ENCODE data around the gene ACTG1. TPM values are rescaled to one million over a fixed set of nuclear protein-coding genes. Genes with fewer than 3 reads are reported as not detected.
"Not testable (repeated sequence)": the region's sequence is repeated elsewhere in the genome, so short reads cannot be mapped to it uniquely, and the experiment has no call there.

The ACTG1 gene
- total RNA-seq, 4 donors from 2014 or later = 322 to 934 (median 415) TPM

DNA sequence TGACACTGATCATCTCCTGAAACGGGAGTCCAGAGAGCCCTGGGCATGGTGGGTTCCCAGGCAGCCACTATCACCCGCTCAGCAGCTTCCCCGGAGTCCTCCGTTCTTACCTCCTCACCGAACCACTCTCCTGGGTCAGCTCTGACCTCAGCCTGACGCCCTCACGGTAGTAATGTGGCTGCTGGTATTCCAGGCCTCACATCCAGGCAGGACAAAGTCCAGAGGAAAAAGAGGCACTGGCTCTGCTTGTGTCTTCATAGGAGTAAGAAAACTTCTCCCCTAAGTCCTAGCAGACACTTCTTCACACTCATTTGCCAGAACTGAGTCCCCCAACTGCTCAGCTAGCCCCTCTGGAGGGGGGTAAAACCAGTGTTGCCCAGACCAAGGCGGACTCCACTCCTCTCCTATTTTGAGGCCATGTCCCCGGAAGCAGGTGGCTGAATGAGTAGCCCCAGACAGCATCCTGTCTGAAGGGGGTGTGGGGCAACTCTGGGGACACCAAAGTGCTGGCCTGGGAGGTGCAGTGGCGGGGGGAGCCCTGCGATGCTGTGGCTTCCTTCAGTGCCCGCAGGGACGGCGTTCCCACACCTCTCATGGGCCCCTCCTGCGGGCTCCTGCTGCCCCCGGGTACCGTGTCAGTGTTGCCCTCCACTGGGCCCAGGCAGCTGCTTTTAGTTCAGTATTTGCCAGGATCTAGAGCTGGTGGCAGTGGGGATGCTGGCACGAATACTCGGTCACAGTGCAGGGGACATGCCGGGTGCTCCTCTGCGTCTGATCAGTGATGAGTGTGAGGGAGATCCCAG, 20.9 kb upstream of the ACTG1 start:
- TF ChIP-seq, protein P1, sequence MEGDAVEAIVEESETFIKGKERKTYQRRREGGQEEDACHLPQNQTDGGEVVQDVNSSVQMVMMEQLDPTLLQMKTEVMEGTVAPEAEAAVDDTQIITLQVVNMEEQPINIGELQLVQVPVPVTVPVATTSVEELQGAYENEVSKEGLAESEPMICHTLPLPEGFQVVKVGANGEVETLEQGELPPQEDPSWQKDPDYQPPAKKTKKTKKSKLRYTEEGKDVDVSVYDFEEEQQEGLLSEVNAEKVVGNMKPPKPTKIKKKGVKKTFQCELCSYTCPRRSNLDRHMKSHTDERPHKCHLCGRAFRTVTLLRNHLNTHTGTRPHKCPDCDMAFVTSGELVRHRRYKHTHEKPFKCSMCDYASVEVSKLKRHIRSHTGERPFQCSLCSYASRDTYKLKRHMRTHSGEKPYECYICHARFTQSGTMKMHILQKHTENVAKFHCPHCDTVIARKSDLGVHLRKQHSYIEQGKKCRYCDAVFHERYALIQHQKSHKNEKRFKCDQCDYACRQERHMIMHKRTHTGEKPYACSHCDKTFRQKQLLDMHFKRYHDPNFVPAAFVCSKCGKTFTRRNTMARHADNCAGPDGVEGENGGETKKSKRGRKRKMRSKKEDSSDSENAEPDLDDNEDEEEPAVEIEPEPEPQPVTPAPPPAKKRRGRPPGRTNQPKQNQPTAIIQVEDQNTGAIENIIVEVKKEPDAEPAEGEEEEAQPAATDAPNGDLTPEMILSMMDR (IDR thresholded peaks at IDR 0.05 in 4 of 5, conservative IDR thresholded peaks at IDR 0.05 in 1 of 5) = no peak
- no peak for TF ChIP-seq POLR2A (IDR thresholded peaks at IDR 0.05)
- ATAC-seq = no peak
- peaks cover 10 to 14% of the 10 kb centered on the region in 2 donors for H3K4me1 ChIP-seq
- H3K4me3 ChIP-seq = no peak overlapping the region
- DNase-seq = no peak
- H3K27me3 ChIP-seq = peaks cover 36 to 39% (median 39%) of the 10 kb centered on the region in 3 donors
- in situ Hi-C loops (cut with MboI; ENCODE audit: low sequenced_read_pairs in 4 of 4) = no loop called here
- intact Hi-C loops (cut with DNase I; ENCODE audit: low total_unique reads) = no loop called here
- H3K27ac ChIP-seq = no peak overlapping the region
- no peaks in the 10 kb centered on the region for H3K9me3 ChIP-seq
- H3K36me3 ChIP-seq = no peaks in the 10 kb centered on the region

DNA sequence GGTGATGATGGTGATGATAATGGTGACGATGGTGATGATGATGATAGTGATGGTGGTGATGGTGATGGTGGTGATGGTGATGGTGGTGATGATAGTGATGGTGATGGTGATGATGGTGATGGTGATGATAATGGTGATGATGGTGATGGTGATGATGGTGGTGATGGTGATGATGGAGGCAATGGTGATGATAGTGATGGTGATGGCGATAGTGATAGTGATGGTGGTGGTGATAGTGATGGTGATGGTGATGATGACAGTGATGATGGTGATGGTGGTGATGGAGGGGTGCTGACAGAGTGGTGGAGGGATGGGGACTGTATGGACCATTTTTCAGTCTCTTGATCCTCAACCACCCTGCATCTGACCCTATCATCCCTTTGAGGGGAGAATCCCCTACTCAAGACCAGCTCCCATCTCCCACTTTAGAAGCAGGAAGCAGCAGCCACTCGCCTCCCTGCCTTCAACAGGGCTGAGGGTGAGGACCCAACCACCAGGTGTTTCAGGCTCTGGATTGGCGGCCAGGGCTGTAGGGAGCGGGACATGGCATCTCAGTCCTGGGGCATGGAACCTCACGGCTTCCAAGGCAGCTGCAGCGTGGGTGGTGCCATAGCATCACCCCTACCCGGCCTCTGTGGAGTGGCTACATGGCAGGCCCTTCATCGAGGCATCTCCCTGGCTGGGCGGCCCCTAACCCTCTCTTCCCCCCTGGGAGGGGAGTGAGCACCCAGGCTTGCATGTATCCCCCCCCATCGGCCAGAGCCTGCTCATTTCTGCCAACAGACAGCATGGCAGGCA, 20.1 kb upstream of the ACTG1 start:
- Histone ChIP-seq H3K27ac (no peak overlapping the region), H3K4me1 (peaks cover 9 to 11% of the 10 kb centered on the region in 2 donors), H3K27me3 (peaks cover 40 to 46% (median 41%) of the 10 kb centered on the region in 3 donors), H3K36me3 (no peaks in the 10 kb centered on the region), H3K4me3 (no peak overlapping the region), H3K9me3 (no peaks in the 10 kb centered on the region)
- TF ChIP-seq POLR2A (IDR thresholded peaks at IDR 0.05) = no peak
- TF ChIP-seq, protein P1 (IDR thresholded peaks at IDR 0.05 in 4 of 5, conservative IDR thresholded peaks at IDR 0.05 in 1 of 5) = no peak
- no peak for DNase-seq
- in situ Hi-C loops (cut with MboI; ENCODE audit: low sequenced_read_pairs in 4 of 4) (no loop called here), intact Hi-C loops (cut with DNase I; ENCODE audit: low total_unique reads) (no loop called here)
- ATAC-seq = no peak

DNA sequence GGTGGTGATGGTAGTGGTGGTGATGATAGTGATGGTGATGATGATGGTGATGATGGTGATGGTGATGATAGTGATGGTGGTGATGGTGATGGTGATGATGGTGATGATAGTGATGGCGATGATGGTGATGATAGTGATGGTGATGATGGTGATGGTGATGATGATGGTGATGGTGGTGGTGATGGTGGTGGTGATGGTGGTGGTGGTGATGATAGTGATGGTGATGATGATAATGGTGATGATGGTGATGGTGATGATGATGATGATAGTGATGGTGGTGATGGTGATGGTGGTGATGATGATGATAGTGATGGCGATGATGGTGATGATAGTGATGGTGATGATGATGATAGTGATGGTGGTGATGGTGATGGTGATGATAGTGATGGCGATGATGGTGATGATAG, 19.4 kb upstream of the ACTG1 start:
- H3K4me3 ChIP-seq; H3K27ac ChIP-seq; ATAC-seq; H3K36me3 ChIP-seq; DNase-seq; H3K9me3 ChIP-seq; intact Hi-C loops (cut with DNase I; ENCODE audit: low total_unique reads); in situ Hi-C loops (cut with MboI; ENCODE audit: low sequenced_read_pairs in 4 of 4): not testable (repeated sequence)
- Histone ChIP-seq H3K27me3 (peaks cover 36 to 47% (median 36%) of the 10 kb centered on the region in 3 donors), H3K4me1 (peaks cover 11 to 13% of the 10 kb centered on the region in 2 donors)

DNA sequence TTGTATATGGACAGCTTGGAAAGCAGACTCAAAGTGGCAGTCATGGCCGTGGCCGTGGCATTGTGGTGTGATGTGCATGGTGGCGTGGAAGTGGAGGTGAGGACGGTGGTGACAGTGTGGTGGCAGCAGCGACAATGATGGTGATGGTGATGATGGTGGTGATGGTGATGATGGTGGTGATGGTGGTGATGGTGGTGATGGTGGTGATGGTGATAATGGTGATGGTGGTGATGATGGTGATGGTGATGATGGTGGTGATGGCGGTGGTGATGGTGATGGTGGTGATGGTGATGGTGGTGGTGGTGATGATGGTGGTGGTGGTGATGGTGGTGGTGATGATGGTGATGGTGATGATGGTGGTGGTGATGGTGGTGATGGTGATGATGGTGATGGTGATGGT, 18.4 kb upstream of the ACTG1 start:
- H3K4me3 ChIP-seq; ATAC-seq; intact Hi-C loops (cut with DNase I; ENCODE audit: low total_unique reads); DNase-seq; in situ Hi-C loops (cut with MboI; ENCODE audit: low sequenced_read_pairs in 4 of 4); H3K36me3 ChIP-seq; H3K27ac ChIP-seq; H3K9me3 ChIP-seq: not testable (repeated sequence)
- peaks cover 12 to 17% of the 10 kb centered on the region in 2 donors for H3K4me1 ChIP-seq
- H3K27me3 ChIP-seq = peaks cover 29 to 47% (median 38%) of the 10 kb centered on the region in 3 donors

DNA sequence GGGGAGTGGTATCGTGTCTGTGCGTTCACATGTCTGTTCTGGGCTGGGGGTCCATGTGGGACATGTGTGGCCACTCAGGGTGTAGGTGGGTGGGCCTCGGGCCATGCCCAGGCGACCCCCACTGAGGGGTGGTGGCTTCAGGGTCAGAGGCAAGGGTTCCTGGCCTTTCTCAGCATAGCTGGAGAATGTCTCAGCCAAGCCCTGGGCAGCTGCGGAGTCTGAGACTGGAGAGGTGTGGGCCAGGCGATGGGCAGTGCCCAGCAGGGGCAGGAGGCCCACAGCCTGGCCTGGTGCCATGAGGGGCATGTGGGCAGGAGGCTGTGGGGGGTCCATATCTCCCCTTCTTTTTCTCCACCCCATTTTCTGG, 16.8 kb upstream of the ACTG1 start:
- no peak overlapping the region for H3K4me3 ChIP-seq
- H3K9me3 ChIP-seq = no peaks in the 10 kb centered on the region
- in situ Hi-C loops (cut with MboI; ENCODE audit: low sequenced_read_pairs in 4 of 4) = no loop called here
- no peaks in the 10 kb centered on the region for H3K36me3 ChIP-seq
- no peak overlapping the region for H3K27ac ChIP-seq
- H3K27me3 ChIP-seq = peaks cover 32 to 47% (median 47%) of the 10 kb centered on the region in 3 donors
- no peak for DNase-seq
- TF ChIP-seq, protein P1 (IDR thresholded peaks at IDR 0.05 in 4 of 5, conservative IDR thresholded peaks at IDR 0.05 in 1 of 5) = no peak
- H3K4me1 ChIP-seq = peaks cover 12 to 17% of the 10 kb centered on the region in 2 donors
- intact Hi-C loops (cut with DNase I; ENCODE audit: low total_unique reads) = no loop called here
- no peak for ATAC-seq
